Stimulated activated naive CD4-positive, alpha-beta T cell (primary cell): ENCODE data around the gene OBP2B.
"Not testable (repeated sequence)": the region's sequence is repeated elsewhere in the genome, so short reads cannot be mapped to it uniquely, and the experiment has no call there.

Experiments used
- DNase-seq, 6 experiments: peaks; one replicate each; lab custom pipeline; 2025; lab: John Stamatoyannopoulos, UW

The OBP2B gene

GRCh38 chr9:133221177-133221809 lies 12.2 kb upstream of the OBP2B start:
- DNase-seq = no peak

GRCh38 chr9:133218049-133218975 lies 9.3 kb upstream of the OBP2B start:
- not testable (repeated sequence) for DNase-seq

- not testable (repeated sequence) for DNase-seq
Observed at GRCh38 chr9:133217333-133217988, 8.4 kb upstream of the OBP2B start.

- DNase-seq = not testable (repeated sequence)
Observed at GRCh38 chr9:133214276-133214675, 5.2 kb upstream of the OBP2B start.

GRCh38 chr9:133210609-133211008 lies 1.6 kb upstream of the OBP2B start:
- DNase-seq = no peak

- no peak for DNase-seq
Observed at GRCh38 chr9:133210202-133210532, 1.1 kb upstream of the OBP2B start.

- DNase-seq = not testable (repeated sequence)
Observed at GRCh38 chr9:133209327-133210201, 514 bp upstream of the OBP2B start.

GRCh38 chr9:133208171-133208879 lies 725 bp downstream of the OBP2B start:
- DNase-seq = not testable (repeated sequence)

- DNase-seq = no peak
Observed at GRCh38 chr9:133207540-133208170, 1.4 kb downstream of the OBP2B start.

- no peak for DNase-seq
Observed at GRCh38 chr9:133207021-133207531, 2.0 kb downstream of the OBP2B start.

- no peak for DNase-seq
Observed at GRCh38 chr9:133205996-133206931, 2.8 kb downstream of the OBP2B start.

- not testable (repeated sequence) for DNase-seq
Observed at GRCh38 chr9:133205481-133205887, 3.6 kb downstream of the OBP2B start.

GRCh38 chr9:133204993-133205336 lies 4.1 kb downstream of the OBP2B start:
- no peak for DNase-seq

GRCh38 chr9:133204335-133204992 lies 4.6 kb downstream of the OBP2B start:
- no peak for DNase-seq

GRCh38 chr9:133203506-133204075 lies 5.5 kb downstream of the OBP2B start:
- DNase-seq = no peak

GRCh38 chr9:133202688-133203453 lies 6.2 kb downstream of the OBP2B start:
- no peak for DNase-seq

GRCh38 chr9:133202145-133202513 lies 6.9 kb downstream of the OBP2B start:
- no peak for DNase-seq
